ENCODE measurements around the gene KCTD21.

DNA sequence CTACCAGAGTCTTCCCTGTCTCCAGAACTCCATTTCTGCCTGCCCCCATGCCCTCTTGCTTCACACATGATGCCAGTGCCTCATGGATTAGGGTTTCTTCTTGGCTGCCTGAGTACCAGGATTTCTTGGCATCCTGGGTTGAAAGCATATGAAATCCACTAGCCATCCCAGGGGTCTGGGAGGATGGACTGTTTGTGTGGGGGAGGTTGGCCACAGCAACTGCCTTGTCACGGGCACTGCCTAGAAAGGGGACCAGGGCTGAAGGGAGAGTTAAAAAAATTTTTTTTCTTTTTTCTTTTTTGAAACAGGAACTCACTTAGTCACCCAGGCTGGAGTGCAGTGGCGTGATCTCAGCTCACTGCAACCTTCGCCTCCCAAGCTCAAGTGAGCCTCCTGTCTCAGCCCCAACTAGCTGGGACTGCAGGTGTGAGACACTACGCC, 4.5 kb upstream of the KCTD21 start:
- no peak for TF ChIP-seq POLR2A (IDR thresholded peaks at IDR 0.05; ENCODE audit: low read depth, low read length)
- TF ChIP-seq, protein P1, sequence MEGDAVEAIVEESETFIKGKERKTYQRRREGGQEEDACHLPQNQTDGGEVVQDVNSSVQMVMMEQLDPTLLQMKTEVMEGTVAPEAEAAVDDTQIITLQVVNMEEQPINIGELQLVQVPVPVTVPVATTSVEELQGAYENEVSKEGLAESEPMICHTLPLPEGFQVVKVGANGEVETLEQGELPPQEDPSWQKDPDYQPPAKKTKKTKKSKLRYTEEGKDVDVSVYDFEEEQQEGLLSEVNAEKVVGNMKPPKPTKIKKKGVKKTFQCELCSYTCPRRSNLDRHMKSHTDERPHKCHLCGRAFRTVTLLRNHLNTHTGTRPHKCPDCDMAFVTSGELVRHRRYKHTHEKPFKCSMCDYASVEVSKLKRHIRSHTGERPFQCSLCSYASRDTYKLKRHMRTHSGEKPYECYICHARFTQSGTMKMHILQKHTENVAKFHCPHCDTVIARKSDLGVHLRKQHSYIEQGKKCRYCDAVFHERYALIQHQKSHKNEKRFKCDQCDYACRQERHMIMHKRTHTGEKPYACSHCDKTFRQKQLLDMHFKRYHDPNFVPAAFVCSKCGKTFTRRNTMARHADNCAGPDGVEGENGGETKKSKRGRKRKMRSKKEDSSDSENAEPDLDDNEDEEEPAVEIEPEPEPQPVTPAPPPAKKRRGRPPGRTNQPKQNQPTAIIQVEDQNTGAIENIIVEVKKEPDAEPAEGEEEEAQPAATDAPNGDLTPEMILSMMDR (conservative IDR thresholded peaks at IDR 0.05; ENCODE audit: low read depth, low read length): no peak
- no peak for TF ChIP-seq RAD21 (IDR thresholded peaks at IDR 0.05; ENCODE audit: low read length)
- TF ChIP-seq, protein P2, sequence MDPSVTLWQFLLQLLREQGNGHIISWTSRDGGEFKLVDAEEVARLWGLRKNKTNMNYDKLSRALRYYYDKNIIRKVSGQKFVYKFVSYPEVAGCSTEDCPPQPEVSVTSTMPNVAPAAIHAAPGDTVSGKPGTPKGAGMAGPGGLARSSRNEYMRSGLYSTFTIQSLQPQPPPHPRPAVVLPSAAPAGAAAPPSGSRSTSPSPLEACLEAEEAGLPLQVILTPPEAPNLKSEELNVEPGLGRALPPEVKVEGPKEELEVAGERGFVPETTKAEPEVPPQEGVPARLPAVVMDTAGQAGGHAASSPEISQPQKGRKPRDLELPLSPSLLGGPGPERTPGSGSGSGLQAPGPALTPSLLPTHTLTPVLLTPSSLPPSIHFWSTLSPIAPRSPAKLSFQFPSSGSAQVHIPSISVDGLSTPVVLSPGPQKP (IDR thresholded peaks at IDR 0.05; ENCODE audit: borderline replicate concordance, low read depth, low read length): no peak
- TF ChIP-seq, protein P3, sequence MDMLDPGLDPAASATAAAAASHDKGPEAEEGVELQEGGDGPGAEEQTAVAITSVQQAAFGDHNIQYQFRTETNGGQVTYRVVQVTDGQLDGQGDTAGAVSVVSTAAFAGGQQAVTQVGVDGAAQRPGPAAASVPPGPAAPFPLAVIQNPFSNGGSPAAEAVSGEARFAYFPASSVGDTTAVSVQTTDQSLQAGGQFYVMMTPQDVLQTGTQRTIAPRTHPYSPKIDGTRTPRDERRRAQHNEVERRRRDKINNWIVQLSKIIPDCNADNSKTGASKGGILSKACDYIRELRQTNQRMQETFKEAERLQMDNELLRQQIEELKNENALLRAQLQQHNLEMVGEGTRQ (IDR thresholded peaks at IDR 0.05; ENCODE audit: low read depth, low read length): no peak
- TF ChIP-seq FOS (IDR thresholded peaks at IDR 0.05; ENCODE audit: low read depth, low read length): no peak
- TF ChIP-seq MXI1 (IDR thresholded peaks at IDR 0.05; ENCODE audit: borderline replicate concordance, low read depth, low read length): no peak
- 0 out of 2 replicates have a peak, but pooled peaks have one; percentile 17 for TF ChIP-seq CEBPB (IDR thresholded peaks at IDR 0.05; ENCODE audit: low read depth, low read length)
- no peak for TF ChIP-seq CHD1 (IDR thresholded peaks at IDR 0.05; ENCODE audit: low read depth, low read length)
- no peak for TF ChIP-seq RCOR1 (IDR thresholded peaks at IDR 0.05; ENCODE audit: insufficient replicate concordance, low read length)
- TF ChIP-seq MAFK (IDR thresholded peaks at IDR 0.05; ENCODE audit: low read depth, low read length): no peak
- no peak for TF ChIP-seq BHLHE40 (IDR thresholded peaks at IDR 0.05; ENCODE audit: low read depth, low read length)
- TF ChIP-seq MAZ (IDR thresholded peaks at IDR 0.05; ENCODE audit: borderline replicate concordance, low read depth, low read length): no peak
- TF ChIP-seq SMC3 (IDR thresholded peaks at IDR 0.05; ENCODE audit: low read depth, low read length): no peak
